RKO (cell line): ENCODE data around the gene FCHO2.
A peak's percentile ranks its signal among the peaks of the same experiment; 100 is the strongest.
"Not testable (repeated sequence)": the region's sequence is repeated elsewhere in the genome, so short reads cannot be mapped to it uniquely, and the experiment has no call there.

Source experiments
- DNase-seq: peaks from one replicate; pipeline ENCODE4 v3.0.0-alpha.2; 2016; ENCODE audit warnings: low spot score

Gene FCHO2

GRCh38 chr5:72956324-72957140 is 691 bp downstream of the FCHO2 start:
- DNase-seq: peak; percentile 60

GRCh38 chr5:72957337-72957736 is 1.5 kb downstream of the FCHO2 start:
- no peak for DNase-seq

GRCh38 chr5:72959257-72959656 is 3.4 kb downstream of the FCHO2 start:
- no peak for DNase-seq

- not testable (repeated sequence) for DNase-seq
Observed at GRCh38 chr5:72974481-72974880, 18.6 kb downstream of the FCHO2 start.

GRCh38 chr5:72976810-72977209 is 21.0 kb downstream of the FCHO2 start:
- DNase-seq: not testable (repeated sequence)

GRCh38 chr5:72985719-72986118 is 29.9 kb downstream of the FCHO2 start:
- no peak for DNase-seq

GRCh38 chr5:72988769-72989168 is 32.9 kb downstream of the FCHO2 start:
- DNase-seq: no peak

GRCh38 chr5:72991394-72991793 is 35.6 kb downstream of the FCHO2 start:
- no peak for DNase-seq

GRCh38 chr5:72994578-72994977 is 38.7 kb downstream of the FCHO2 start:
- DNase-seq: no peak

GRCh38 chr5:72996632-72997031 is 40.8 kb downstream of the FCHO2 start:
- no peak for DNase-seq

- no peak for DNase-seq
Observed at GRCh38 chr5:72999916-73000315, 44.1 kb downstream of the FCHO2 start.

GRCh38 chr5:73005886-73006285 is 50.0 kb downstream of the FCHO2 start:
- DNase-seq: no peak

- no peak for DNase-seq
Observed at GRCh38 chr5:73007051-73007450, 51.2 kb downstream of the FCHO2 start.

GRCh38 chr5:73008831-73009230 is 53.0 kb downstream of the FCHO2 start:
- DNase-seq: no peak

- DNase-seq: not testable (repeated sequence)
Observed at GRCh38 chr5:73011612-73012011, 55.8 kb downstream of the FCHO2 start.

- DNase-seq: no peak
Observed at GRCh38 chr5:73018892-73019291, 63.1 kb downstream of the FCHO2 start.

GRCh38 chr5:73019766-73020165 is 63.9 kb downstream of the FCHO2 start:
- DNase-seq: no peak

GRCh38 chr5:73022471-73023169 is 66.8 kb downstream of the FCHO2 start:
- DNase-seq: no peak

GRCh38 chr5:73024946-73025544 is 69.2 kb downstream of the FCHO2 start:
- not testable (repeated sequence) for DNase-seq

- DNase-seq: no peak
Observed at GRCh38 chr5:73027361-73027760, 71.5 kb downstream of the FCHO2 start.

GRCh38 chr5:73027816-73028215 is 72.0 kb downstream of the FCHO2 start:
- no peak for DNase-seq

- DNase-seq: no peak
Observed at GRCh38 chr5:73028991-73029595, 73.3 kb downstream of the FCHO2 start.

- DNase-seq: no peak
Observed at GRCh38 chr5:73030531-73030930, 74.7 kb downstream of the FCHO2 start.
